NCI-H2029 (cell line): Measurements from ENCODE around the gene ARL5A.
"Not testable (repeated sequence)": the region's sequence is repeated elsewhere in the genome, so short reads cannot be mapped to it uniquely, and the experiment has no call there.

Source experiments
- DNase-seq: peaks from one replicate; lab custom pipeline; 2025; lab: John Stamatoyannopoulos, UW

The ARL5A gene, protein sequence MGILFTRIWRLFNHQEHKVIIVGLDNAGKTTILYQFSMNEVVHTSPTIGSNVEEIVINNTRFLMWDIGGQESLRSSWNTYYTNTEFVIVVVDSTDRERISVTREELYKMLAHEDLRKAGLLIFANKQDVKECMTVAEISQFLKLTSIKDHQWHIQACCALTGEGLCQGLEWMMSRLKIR

DNA sequence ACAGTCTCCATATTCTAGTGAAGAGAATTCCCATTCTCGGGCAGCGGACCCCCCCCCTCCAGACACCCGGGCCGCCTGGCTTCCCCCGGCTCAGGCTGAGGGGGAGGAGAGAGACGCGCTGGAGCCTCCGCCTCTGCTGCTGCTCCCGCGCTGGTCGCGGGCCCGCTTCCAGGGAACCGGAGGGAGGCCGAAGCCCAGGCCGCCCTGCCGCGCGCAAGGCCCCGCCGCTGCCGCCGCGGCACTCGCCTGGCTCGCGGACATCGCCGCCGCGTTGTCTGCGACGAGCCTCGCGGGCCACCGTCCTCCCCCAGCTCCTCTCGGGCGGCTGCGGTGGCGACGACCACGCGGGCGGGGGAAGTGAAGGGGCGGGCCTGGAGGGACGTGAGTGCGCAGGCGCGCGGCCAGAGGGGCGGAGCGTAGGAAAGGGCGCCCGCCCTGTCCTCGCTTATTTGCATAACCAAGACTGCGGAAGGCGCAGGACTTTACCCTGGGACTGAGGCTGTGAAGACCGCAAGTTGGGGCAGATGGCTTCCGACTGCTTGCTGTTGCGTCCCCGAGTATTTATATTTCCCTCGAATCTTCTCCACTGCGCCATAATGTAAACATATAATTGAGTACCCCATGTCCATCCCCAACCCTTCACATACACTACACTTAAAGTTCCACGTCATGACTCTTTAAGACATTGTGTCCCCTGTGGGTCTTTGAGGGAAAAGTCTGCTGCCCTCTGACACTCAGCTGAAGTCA, at the start of gene ARL5A:
Gene ARL5A (minus strand): TSS at position 279 of the 747 bp plus-strand sequence. CDS start 245 bp downstream, at position 34.
- DNase-seq: peak; percentile 82

DNA sequence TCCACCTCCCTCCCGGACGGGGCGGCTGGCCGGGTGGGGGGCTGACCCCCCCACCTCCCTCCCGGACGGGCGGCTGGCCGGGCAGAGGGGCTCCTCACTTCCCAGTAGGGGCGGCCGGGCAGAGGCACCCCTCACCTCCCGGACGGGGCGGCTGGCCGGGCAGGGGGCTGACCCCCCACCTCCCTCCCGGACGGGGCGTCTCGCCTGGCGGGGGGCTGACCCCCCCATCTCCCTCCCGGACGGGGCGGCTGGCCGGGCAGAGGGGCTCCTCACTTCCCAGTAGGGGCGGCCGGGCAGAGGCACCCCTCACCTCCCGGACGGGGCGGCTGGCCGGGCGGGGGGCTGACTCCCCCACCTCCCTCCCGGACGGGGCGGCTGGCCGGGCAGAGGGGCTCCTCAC, 47.4 kb upstream of the ARL5A start:
- DNase-seq: not testable (repeated sequence)

DNA sequence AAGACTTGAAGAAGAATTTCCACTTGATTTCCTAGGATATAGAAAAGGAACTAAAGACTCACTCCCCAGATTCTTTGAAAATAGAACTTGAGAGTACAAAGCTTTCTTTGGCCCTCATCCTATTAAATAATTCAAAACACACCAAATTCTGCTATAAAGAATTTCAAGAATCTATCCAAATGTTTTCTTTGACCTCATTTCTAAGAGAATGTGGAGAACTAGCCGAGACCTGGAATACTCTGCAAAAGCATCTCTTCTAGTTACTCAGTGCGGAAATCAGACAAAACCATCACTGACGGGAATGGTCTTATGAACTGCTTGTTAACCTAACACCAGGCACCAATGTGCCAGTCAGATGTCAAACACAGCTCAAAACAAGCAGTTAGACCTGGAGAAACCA, 44.2 kb upstream of the ARL5A start:
- DNase-seq: no peak

DNA sequence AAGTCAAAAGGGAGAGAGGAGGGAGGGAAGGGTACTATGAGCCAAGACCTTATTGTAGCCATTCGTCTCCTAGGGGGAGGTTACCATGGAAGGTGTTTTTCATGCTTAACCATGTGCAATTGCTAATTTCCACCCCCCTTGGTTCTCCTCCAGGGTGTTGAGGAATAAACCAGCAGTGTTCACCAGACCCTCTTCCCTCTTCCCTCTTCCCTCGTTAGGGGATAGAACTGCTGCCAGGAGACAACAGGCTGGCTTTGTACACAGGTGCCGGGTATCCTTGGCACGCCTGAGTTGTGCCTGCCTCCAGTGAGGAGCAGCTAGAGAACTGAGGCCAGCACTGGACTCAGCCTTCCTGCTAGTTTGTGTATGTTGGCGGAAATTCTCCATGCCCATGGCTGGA, 41.1 kb upstream of the ARL5A start:
- DNase-seq: no peak

DNA sequence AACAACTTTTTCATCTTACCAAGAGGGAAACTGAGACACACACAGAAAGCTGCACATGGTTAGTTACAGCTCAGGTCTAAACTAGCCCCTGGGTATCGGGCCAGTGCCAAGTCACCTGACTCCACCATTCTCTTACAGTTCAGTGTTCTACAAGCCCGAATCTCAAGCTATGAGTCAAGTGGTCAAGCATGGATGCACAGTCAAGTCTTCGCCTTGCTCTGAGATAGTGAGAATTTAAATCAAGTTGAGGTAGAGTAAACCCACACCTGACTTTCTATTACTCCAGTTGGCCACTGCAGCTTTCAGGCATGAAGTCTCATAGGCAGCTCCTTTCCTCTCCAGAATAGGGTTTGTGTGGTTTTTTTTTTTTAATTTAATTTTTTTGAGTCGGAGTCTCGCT, 34.5 kb upstream of the ARL5A start:
- DNase-seq: peak; percentile 54

DNA sequence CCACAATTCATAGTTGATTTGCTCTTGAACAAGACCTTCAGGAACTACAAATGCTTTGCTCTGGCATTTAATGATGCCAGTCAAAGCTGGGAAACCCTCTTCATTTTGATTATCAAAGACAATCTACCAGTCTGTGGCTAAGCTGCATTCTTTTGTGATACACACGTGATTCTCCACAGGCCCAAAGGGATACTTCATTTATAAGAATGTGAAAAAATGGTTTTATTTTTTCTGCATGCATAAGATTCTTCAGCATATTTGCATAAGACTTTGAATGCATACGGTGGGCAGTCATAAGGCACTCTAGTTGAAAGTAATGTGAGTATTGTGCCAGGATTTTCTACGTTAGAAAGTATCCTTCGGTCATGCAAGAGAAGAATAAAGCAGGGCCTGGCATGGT, 33.0 kb upstream of the ARL5A start:
- no peak for DNase-seq

DNA sequence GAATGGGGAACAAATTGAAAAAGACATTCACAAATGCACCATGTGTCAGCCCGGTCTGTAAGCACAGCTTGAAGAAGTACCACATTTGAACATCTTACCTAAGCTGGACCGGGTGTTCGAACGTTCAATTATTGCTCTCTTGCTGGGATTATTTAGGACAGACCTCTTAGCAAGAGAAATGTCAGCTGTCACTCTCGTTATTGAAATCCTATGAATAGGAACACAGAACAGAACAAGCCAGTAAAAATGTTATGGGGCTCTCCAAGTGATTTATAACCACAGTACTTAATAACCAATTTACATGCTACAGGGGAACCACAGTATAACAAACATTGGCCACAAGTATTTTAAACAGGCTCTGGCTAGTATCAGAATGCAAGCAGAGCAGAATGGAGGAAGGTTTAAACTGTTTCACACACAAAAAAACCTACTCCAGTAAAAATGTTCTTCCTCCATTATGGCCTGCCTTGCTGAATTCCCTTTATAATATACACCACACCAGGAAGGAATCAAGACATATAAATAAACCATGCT, 32.5 kb upstream of the ARL5A start:
- DNase-seq: no peak

DNA sequence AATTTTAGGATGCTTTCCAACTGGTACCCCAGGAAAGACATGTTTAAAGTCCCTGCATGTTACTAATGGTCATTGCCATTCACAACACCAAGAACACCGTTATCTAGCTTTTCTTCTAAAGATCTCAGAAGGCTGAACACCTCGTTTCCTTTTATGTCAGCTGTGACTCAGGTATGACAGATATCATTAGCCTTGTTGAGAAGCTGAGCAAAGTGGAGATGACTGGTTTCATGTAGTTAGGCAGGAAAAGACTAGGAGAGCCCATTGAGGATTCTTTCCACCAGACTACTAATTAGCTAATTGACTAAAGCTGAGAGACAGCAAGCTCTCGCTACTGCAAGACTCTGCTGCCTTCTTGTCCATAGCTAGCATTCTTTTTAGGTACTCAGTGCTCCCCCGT, 32.0 kb upstream of the ARL5A start:
- DNase-seq: no peak

DNA sequence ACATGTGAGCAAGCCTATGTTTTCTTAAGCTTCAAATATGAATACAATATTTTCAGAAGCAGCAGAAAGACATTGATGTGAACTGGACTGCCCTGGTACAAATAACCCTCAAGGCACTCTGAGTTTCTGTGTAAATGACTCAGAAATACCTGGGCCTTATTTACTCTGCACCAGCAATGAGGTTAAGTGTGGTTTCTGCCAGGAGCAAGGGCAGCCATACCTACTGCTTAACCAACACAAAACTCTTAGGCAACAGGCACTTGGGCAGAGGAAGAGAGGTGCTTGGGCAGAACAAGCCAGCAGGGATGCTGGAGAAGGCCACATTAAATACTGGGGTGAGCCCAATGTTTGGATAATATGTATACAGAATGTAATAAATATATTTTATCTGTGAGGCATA, 29.4 kb upstream of the ARL5A start:
- no peak for DNase-seq

DNA sequence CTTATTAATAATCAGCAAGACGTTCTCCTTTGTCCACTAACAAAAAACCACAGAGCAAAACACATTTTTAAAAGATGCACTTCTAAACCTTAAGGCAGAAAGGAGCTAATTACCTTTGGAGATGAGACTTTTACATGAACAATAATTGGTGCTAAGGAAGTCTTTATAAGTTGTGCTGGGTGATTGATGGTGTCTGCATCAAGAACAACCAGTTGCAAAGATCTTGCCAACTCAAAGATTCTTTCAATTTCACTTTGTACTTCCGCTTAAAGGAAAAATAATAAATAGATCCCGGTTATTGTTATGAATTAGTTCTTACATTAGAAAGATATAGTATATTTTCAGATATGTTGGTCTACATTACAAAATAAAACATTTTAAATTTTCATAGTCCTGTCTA, 26.9 kb upstream of the ARL5A start:
- DNase-seq: no peak

DNA sequence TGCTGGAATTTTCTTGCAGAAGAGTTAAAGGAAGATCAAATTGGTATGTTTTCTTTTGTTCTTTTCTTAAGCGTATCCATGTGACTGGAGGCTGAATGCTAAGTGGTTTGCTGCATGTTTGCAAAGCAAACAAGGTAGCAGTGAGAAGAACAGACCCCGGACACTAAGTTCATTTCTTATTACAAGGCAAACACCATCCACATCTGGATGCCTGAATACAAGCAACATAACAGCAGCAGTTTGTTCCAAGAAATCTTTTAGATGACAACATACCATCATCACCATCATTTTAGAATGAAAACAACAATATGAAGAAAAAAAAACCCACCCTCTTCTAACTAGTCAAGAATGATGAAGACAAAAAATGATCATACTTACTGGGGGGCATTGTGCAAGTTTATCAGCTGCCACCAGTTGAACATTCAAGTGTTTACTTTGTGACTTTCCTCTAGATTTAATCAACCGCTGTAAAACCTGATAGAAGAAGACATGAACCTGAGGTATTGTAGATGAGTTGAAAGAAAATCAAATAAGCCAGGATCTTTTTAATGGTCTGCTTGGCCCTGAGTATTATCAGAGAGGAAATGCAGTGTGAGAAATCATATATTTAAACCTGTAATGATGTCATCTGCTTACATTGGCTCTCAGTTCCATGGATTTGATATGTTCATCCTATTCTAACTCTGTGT, 25.0 kb upstream of the ARL5A start:
- DNase-seq: no peak

DNA sequence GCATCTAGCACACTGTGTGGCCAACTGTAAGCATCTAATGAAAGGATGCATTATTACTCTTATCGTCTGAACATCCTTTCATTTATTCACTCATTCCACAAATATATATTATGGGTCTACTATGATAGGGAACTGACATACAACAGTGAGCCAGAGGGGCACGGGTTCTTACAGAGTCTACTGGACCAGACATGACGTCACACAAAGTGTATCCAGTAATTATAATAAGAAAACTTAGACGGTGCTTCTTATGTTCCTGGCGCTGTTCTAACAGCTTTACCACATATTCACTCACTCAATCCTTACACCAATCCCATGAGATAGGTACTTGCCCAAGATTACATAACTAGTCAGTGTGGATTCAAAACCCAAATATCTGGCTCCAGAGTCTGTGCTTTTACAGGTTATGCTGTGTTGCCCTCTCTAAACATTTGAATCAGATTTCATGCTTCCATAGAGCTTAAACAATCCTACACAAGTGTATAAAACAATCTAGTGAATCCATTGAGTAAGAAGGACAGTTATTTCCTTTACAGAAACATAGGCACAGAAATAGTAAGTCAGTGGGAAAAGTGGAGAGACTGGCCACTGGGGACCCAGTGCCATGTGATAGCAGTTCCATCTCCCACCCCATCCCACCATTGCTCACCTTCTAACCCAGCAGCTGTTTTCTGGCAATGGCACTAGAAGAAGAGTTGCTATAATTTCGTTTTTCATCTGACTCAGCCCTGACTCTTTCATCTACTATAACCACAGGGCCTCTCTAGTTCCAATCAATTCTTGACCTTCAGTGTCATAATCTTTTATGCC, 24.2 kb upstream of the ARL5A start:
- no peak for DNase-seq

DNA sequence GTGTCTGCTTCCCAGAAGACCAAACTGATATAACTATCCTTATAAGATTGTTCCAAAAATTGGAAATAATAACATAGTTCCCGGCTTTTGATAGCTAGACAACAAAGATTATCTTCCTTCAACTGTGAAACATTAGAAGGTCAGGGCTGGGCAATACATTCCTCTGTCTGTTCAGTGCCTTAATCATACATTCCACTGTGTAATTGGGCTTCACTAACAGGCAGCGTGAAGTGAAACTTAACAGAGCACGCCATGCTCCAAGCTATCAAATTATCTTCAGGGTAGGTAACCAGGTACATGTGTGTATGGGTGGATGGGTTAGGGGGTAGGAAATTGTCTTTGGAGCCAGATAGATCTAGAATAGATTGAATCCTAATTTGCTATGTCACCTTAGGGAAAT, 23.5 kb upstream of the ARL5A start:
- no peak for DNase-seq

DNA sequence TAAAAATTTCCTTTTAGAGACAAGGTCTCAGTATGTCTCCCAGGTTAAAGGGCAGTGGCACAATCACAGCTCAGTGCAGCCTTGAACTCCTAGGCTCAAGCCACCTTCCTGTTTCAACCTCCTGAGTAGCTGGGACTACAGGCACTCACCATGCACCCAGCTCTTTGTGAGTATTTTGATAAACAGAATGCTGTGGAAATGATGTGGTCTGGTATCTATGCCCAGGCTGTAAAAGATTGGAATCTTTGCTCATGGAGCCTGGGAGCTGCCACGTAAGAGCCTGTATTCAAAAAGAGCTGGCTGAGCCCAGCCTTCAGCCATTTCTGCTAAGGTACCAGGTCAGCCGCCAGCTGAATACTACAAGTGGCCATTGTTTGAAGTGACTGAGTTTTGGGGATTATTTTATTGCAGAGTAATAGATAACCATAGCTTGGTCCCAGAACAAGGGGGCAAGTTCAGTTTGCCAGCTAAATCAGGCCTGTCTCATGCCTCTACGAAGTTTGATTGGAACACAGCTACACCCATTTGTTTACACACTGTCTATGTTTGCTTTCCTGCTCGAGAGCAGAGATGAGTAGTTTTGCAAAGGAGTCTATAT, 21.3 kb upstream of the ARL5A start:
- peak; percentile 53 for DNase-seq

DNA sequence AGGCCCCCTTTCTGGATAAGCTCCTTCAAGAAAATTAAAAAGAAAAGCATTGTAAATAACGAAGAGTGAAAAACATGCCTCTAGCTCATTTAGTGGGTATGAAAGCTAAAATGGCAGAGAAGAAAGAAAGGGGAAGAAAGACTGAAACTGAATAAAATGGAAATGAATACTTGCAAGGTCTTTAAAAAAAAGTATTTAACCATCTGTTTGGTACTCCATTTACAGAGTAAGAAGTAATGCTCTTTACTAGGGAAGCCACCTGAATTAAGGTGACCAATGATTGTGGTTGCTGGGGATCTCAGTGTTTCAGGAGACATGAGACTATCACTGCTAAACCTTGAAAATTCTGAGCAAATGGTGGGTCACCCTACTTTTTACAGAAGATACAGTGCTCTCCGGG, 17.7 kb upstream of the ARL5A start:
- DNase-seq: no peak

DNA sequence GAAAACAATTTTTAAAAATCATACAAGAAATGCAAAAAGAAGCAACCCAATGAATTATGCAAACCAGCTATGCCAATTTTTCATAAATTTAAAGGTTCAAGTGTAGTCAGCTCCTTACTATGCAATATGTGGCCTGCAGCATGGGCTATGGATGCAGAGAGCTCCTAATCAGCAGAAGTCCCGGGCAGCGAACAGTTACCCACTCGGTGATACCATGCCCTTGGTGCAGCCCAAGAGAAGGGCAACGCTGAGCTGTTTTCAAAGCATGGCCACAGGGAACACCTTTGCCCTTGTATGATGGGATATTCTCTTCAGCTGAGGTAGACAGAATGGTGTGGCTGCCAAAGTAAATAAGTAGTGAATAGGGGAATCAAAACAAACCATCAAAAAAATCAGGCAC, 17.3 kb upstream of the ARL5A start:
- no peak for DNase-seq

DNA sequence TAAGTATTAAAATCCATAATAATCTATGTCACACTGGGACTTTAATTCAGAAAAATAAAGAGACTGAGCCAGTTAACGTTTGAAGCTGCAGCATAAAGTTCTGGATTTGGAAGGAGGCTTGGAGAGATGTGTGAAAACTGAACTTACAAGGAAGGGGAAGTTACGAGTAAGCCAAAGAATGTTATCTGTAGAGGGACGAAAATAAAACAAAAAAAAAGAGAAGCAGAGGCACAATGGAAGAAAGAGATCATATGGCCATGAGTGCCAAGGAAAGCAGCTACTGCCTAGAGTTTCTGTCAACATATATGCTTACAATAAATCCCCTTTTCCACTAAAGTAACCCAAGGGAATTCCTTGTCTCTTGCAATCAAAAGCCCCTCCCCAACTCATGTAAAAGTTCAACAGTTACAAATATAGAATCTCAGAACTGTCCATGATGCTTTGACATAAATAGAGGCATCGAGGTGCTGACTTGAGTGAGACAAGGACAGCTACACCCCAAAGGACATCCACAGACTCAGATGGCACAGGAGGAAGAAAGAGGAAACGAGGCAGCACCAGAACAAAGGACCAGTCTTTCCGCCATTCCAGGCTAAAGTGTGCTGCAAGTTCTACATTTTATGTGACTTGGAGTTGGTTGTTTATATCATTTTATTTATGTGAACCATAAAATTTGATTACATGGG, 16.1 kb upstream of the ARL5A start:
- no peak for DNase-seq

DNA sequence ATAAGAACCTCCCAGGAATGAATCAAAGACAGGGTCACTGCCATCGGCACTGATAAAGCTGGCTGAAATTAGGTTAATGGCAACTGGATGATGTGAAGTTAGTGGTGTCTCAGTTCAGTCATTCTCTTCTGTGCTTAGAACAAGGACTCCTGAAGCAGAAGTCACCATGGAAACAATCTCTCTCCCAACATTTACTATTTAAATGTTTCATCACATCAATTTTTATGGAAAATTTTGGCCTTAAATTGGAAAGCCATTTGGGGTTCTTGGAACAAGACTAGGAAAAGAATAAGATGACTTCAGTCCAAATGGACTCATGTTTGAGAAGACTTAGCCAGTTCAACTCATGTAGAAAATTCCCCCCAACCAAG, 15.5 kb upstream of the ARL5A start:
- no peak for DNase-seq

DNA sequence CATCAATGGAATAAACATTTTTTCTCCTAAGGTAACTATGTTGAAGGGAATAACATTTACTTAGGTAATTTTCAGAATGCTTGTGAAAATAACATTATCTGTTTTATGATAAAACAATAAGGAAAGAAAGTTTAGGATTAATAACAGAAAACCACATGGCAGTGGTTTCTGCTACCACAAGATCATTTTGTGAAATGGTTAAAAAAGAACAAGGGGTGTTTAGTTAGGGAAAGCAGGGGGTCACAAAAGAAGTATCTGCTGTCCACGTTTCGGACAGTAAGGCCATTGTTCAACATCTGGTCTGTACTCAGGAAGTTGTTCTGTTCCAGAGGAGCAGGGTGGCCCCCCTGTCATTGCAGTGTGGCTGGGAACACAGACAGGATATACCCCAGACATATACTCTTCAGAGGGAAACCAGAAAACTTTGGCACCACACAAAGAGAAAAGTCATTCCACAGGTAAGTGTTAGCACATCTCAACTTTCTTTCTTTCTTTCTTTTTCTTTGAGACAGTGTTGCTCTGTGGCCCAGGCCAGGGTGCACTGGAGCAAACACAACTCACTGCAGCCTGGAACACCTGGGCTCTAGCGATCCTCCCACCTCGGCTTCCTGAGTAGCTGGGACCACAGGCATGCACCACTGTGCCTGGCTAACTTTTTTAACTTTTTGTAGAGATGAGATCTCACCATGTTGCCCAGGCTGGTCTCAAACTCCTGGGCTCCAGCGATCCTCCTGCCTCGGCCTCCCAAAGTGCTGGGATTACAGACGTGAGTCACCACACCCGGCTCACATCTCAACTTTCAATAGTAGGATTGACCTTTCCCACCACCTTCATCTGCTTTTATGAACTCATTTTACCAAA, 14.8 kb upstream of the ARL5A start:
- no peak for DNase-seq

DNA sequence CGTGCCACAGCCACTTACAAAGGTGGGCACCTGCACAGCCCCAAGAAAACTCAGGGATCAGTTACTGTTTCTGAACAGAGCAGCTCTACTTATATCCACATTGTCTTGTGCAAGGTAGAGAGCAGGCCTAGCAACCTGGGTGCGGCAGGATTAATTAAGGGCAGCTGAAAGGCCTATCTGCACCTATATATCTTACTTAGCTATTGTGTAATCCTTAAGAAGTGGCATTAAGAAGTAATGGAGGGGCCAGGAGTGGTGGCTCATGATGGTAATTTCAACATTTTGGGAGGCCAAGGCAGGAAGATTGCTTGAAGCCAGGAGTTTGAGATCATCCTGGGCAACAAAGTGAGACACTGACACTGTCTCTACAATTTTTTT, 12.8 kb upstream of the ARL5A start:
- DNase-seq: no peak
